Measurements from ENCODE around the gene SLC2A9.

The SLC2A9 gene

DNA sequence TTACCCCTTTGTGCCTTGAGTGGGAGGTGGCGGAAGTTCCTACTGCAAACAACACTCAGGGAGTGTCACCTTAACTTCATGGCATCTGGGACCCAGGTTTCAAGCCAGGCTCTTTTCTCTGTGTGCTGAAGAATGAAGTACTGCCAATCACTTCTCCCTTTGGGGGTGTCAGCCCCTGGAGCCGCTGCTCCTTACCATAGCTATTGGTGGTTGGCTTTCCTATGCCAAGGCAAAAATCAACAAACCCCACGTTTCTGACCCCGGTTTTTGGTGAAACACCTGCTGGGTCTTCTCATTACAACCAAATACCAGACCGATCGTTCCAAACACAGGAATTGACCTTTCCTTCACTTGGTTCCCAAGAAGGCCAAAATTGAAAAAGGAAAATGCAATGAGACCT, 19.7 kb upstream of the SLC2A9 start:
- no peak for DNase-seq (ENCODE audit: low spot score)

DNA sequence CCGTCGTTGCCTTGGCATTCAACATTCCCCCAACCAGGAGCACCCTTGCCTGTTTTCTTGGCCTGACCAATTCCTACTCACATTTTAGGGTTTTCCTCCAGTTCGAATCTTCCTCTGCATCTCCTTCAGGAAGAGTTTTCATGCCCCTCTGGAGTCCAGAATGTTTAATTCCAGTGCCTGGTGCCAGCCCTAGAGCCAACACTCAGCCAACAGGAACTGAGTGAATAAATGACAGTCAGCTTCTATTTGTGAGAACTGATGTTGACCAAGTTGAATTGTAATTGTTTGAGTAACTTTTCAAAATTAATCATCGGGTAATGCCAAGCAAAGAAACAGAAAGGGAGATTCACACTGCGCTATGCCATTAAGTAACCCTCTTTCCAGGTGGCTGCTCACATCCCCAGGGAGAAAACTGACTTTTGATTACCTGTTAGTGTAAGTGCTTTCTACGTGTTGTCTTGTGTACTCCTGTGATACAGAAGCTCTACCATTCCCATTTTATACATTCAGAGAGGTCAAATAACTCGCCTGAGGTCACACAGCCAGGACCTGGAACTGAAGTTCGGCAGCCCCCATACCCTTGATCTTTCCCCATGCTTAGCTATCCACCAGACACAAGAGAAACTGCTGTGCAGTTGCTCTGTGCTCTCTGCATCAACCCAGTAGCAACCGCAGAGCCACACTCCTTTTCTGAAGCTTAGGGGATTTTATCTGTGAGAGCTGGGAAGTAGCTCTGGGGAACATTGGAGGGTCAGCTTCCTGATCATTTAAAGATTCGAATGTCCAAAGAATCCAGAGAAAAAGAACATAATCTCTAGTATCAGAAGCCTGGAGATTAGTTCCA, 19.0 kb upstream of the SLC2A9 start:
- no peak for DNase-seq (ENCODE audit: low spot score)

- DNase-seq (ENCODE audit: low spot score): no peak
Observed at GRCh38 chr4:10036807-10037342, 15.6 kb upstream of the SLC2A9 start.

- no peak for DNase-seq (ENCODE audit: low spot score)
Observed at GRCh38 chr4:10035130-10035529, 13.8 kb upstream of the SLC2A9 start.

GRCh38 chr4:10034612-10035104, 13.4 kb upstream of the SLC2A9 start:
- DNase-seq (ENCODE audit: low spot score): no peak

- no peak for DNase-seq (ENCODE audit: low spot score)
Observed at GRCh38 chr4:10034136-10034535, 12.8 kb upstream of the SLC2A9 start.

- no peak for DNase-seq (ENCODE audit: low spot score)
Observed at GRCh38 chr4:10033191-10033881, 12.0 kb upstream of the SLC2A9 start.

DNA sequence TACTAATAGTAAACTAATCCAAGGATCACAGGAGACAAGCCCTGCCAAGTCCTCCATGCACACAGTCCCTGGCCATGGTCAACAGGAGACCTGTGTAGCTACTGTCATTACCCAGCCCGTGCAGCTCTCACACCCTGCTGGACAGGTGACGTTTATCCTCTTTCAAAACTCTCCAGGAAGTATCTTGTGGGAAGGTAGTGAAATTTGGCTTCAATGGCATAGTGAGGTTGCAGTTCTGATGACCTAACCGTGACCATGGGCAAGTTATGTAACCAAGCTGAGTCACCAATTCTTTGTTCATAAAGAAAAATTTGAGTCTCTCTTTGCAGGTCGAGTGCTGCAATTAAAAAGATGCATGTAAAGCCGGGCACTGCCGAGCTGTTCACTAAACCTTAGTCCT, 11.3 kb upstream of the SLC2A9 start:
- DNase-seq (ENCODE audit: low spot score): no peak

GRCh38 chr4:10031668-10032590, 10.6 kb upstream of the SLC2A9 start:
- DNase-seq (ENCODE audit: low spot score): no peak

DNA sequence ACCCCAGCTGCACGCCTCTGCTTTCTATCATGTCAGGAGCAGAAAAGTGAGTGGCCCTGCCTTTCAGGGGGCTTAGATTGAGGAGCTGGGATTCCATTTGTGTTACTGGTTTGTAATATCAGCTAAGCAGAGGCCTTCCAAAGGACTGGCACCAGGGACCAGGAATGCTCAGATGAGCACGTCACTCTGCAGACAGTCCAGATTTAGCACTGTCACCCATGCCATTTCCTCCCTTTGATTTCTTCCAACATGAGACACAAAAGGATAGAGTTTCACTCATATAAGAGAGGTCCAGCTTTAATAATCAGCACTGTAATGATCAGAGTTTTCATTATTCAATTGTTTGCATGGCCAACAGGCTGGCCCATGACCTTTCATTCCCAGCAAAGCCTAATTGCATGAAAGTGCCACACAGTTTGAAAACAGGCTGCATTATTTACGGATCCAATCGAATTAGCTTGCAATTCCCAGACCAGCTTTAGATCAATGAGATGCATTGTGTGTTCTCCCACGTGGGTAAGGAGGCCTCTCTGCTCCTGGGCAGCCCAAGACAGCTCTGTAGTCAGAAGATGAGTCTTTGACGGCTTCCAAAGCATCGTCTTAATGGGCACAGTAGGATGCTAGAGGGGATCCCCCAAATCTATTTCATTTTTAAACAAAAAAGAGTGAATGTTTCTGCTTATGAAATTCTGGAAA, 9.8 kb upstream of the SLC2A9 start:
- DNase-seq (ENCODE audit: low spot score): no peak

DNA sequence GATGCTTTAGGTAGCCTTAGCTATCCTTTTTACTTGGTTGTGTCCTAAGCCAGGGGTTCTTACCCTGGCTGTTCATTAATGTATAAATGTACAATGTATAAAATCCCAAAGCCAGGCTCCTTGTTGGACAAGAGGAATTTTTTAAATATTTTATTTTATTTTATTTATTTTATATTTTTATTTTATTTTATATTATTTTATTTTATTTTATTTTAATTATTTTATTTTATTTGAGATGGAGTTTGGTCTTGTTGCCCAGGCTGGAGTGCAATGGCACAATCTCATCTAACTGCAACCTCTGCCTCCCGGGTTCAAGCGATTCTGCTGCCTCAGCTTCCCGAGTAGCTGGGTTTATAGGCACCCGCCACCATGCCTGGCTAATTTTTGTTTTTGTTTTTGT, 8.1 kb upstream of the SLC2A9 start:
- no peak for DNase-seq (ENCODE audit: low spot score)

DNA sequence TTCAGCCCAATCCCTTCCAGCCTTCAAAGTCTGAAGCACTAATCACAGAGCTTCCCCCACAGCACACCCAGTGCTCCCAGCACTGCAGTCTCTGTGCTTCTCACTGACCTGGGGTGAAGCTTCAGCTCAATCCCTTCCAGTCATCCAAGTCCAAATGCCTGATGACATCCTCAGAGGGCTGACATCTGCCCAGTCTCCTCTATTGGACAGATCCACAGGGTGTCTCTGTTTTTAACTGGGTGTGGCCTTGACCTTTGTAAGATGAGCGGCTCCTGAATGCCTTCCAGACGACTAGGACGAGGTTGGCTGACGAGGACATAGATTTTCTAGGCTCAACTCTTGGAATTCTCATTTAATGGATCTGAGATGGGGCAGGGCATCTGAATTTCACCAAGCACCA, 7.6 kb upstream of the SLC2A9 start:
- DNase-seq (ENCODE audit: low spot score): no peak

DNA sequence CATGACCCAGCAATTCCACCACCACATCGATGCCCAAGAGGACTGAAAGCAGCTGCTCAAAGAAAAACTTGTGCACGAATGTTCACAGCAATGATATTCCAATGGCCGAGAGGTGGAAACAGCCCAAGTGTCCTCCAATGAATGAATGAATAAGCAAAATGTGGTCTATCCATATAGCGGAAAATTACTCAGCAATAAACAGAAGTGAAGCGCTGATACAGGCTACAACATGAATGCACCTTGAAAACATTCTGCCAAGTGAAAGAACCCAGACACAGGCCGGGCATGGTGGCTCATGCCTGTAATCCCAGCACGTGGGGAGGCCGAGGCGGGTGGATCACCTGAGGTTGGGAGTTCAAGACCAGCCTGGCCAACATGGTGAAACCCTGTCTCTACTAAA, 5.2 kb upstream of the SLC2A9 start:
- DNase-seq (ENCODE audit: low spot score): no peak

DNA sequence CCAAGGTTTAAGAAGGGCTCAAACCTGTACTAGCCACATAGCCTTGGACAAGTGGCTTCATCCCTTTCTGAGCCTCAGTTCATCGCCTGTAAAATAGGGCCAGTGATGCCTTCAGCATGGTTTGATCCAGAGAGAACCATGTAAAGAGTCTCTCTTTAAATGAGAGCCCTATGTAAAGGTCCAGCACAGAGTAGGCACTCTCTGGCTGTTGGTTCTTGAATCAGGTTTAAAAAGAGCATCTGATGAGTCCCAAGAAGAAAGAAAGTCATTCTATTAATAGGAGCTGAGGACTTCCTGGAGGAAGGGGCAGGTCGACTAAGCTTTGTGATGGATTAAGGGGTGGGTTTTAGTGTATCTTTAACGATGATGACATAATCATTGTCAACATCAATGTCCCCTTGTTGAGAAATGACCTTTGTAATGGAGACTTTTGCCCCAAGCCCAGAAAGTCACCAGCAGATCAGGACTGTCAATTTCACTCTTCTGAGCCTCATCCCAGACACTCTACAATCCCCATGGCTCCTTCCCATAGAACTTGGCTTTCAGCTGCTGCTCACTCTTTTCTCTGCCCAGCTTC, 4.0 kb upstream of the SLC2A9 start:
- no peak for DNase-seq (ENCODE audit: low spot score)

DNA sequence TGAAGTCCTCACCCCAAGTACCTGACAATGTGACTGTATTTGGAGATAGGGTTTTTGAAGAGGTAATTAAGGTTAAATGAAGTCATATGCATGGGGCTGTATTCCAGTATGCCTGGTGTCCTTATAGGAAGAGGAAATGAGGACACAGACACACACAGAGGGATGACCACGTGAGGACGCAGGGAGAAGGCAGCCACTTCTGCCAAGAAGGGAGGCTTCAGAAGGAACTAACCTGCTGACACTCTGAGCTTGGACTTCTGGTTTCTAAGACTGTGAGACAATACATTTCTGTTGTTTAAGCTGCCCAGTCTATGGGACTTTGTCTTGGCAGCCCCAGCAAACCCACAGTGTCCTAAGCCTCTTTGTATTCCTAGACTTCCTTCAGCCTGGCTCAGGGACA, 3.0 kb upstream of the SLC2A9 start:
- DNase-seq (ENCODE audit: low spot score): no peak

DNA sequence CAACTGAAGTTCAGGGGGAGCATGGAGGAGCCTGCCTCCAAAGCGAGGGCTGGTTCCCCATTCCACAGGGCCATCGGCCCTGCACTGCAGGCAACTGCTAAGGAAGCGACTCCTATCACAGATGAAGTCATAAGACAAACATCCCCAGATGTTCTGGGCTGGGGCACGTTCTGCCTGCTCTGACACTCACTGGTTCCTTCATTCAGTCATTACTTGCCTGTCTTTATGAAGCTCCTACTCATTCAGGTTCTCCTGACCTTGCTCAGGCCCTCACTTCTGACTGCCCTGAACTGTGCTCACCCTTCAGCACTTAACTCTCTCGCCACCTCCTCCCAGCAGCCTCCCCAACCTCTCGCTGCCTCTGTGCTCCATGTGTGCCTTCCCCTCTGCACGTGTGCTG, 2.5 kb upstream of the SLC2A9 start:
- DNase-seq (ENCODE audit: low spot score): no peak

- no peak for DNase-seq (ENCODE audit: low spot score)
Observed at GRCh38 chr4:10023050-10023419, 1.7 kb upstream of the SLC2A9 start.

DNA sequence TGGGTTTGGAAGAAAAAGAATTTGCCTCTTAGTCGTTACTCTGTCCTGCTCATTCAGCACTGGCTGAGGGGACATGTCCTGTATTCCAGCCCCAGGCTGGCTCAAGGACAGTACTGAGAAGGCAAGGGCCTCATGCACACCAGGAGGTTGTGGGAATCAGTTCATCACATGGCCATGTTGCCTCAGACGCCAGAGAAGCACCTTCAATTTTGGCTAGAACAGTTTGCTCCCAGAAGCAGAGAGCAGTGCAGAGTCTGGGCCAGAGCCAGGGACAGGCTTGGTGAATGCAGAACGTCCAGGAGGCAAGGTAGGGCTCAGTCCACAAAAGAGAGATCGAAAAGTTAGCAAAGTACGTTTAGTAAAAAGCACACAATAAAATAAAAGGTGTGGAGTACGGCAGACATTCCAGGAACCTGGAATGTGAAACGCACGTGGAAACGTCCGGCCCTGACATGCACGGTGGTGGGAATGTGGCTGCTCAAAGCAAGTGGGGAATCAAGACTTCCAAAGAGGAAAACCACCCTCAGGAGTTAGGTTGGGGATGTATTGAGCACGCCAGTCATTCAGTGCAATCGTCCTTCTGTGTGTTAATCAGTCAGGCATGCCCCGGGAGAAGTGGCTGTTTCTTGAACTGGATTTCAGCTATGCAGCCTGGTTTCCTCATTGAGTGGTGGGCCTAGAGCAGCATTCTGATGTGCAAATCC, 1.2 kb upstream of the SLC2A9 start:
- DNase-seq (ENCODE audit: low spot score): no peak

DNA sequence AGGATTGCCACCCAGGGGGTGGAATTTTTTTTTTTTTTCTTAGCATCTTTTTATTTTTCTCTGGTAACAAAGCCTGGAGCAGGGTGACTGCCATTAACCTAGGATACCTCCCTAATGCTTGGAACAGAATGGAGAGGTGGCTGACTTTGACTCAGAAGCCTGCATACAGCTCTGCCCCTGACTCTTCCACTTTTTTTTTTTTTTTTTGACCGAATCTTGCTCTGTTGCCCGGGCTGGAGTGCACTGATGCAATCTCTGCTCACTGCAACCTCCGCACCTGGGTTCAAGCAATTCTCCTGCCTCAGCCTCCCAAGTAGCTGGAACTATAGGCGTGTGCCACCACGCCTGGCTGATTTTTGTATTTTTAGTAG, 341 bp upstream of the SLC2A9 start:
- no peak for DNase-seq (ENCODE audit: low spot score)

DNA sequence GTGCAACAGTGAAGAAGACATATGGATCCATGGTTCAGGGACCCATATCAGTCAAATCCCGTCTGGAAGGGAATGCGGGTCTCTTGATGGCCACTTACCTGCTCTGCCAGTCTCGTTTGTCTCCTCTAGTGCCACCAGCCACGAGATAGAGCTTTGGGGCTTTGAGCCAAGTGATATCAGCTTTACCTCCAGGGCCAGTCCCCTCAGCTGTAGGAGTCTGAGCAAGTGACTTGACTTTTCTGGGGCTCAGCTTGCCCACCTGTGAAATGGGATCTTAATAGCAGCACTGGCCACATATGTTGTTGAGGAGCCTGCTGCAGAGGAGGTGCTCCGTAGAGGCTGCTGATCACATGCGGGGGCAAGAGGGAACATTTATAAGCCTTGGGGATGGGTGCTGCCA, 1.2 kb downstream of the SLC2A9 start:
- no peak for DNase-seq (ENCODE audit: low spot score)

Data from CD4-positive, alpha-beta T cell treated with Interleukin-15 for 4 hours (primary cell).